Breast epithelium (tissue), 4 donors: ENCODE measurements around the gene SLC23A2. TPM values are rescaled to one million over a fixed set of nuclear protein-coding genes. Genes with fewer than 3 reads are reported as not detected.

Experiments
- DNase-seq, 2 donors: peaks; one replicate each; pipeline ENCODE4 v3.0.0-alpha.2; 2019; ENCODE audit warnings: low spot score in 2 of 2
- H3K27ac ChIP-seq, 2 donors: fragments of 200-600 bp; sonication (generic) in 1 of 2; one replicate each; pipeline ENCODE4 v1.5.1; 2016 to 2019; ENCODE audit warnings: mild to moderate bottlenecking in 1 of 2
- H3K27me3 ChIP-seq, 2 donors: fragments of 200-600 bp; sonication (generic) in 1 of 2; one replicate each; pipeline versions ENCODE4 v1.5.1 to v1.6.0; 2017 to 2019; ENCODE audit warnings: control low read depth in 1 of 2, mild to moderate bottlenecking in 1 of 2
- H3K36me3 ChIP-seq: fragments of 200-600 bp; one replicate; pipeline ENCODE4 v1.5.1; 2019
- H3K4me1 ChIP-seq, 2 donors: fragments of 200-600 bp; sonication (generic); one replicate each; pipeline ENCODE4 v1.5.1; 2016 to 2019; ENCODE audit warnings: control low read depth in 1 of 2
- H3K4me3 ChIP-seq, 3 donors: fragments of 200-600 bp; sonication (generic); 1 replicate in 2 of 3; 2 replicates in 1 of 3; pipeline ENCODE4 v1.5.1; 2016 to 2019; ENCODE audit warnings: mild to moderate bottlenecking in 3 of 3, moderate library complexity in 2 of 3
- H3K9me3 ChIP-seq, 2 donors: fragments of 200-600 bp; sonication (generic) in 1 of 2; one replicate each; pipeline ENCODE4 v1.5.1; 2016 to 2019; ENCODE audit warnings: control low read depth in 1 of 2
- CTCF ChIP-seq, 3 donors: fragments of 450-650 bp; IDR thresholded peaks; one replicate each; pipeline ENCODE4 v1.5.1; 2016 to 2017; ENCODE audit warnings: antibody characterized with exemption in 3 of 3, mild to moderate bottlenecking in 3 of 3, moderate library complexity in 3 of 3
- POLR2A ChIP-seq: fragments of 450-650 bp; IDR thresholded peaks from one replicate; pipeline ENCODE4 v1.6.1; 2016; ENCODE audit warnings: antibody characterized with exemption, mild to moderate bottlenecking, moderate library complexity
- POLR2AphosphoS5 ChIP-seq, 3 donors: sonication (generic); formaldehyde crosslinking; IDR thresholded peaks; one replicate each; pipeline ENCODE4 v1.6.1; 2017; ENCODE audit warnings: antibody characterized with exemption in 3 of 3
- intact Hi-C: fragments of 100-400 bp; cut with DNase I; formaldehyde crosslinking; loops from one replicate; pipeline ENCODE4 v1.15.1; 2023; ENCODE audit warnings: low total_unique reads
- total RNA-seq, 3 donors: library from RNA; depleted of rRNA; stranded (reverse); fragments of >200 nt; gene quantifications; one replicate each; pipeline ENCODE4 v1.1.0, GENCODE V29; 2016

SLC23A2 gene
- total RNA-seq, 3 donors from 2014 or later = 14.6 to 18.6 (median 15.4) TPM

DNA sequence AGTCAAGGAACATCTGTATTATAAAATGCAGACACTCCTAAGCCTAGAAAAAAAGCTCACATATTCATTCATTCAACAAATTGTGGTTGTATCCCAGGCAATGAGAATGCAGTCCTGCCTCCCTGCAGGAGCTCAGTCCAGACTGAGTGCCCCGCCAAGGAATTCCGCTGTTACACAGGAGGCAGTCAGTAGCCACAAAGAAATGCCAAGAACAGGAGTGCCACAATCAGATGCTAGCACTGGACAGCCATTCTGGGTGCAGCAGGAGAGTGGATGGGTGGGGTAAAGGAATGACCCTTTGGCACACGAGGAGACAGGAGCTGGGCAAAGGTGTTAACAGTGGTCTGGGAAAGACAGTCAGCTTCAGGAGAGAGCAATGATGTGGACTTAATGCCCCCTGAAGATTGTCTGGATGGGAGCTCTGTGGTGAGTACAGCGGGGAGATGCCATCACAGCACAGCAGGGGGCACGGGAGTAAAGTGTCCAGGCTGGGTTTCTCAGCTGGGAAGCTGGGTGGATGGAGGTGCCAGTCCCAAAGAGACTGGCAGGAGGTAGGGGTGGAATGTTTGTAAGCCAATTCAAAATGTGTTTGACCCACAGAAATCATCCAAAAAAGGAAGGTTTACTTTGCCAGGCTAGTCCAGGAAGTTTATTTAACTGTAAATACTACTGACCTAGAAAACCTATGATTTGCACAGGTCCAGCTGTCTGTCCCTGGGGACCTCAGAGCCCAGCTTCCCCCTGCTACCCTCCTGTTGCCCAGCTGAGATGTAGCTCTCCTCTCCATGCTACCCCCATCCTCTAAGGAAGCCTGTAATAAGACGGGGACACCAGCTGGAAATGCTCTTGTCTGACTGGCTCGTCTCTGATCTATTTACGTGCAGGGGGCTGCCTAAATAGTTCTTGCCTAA is 84.1 kb downstream of the SLC23A2 start:
- Histone ChIP-seq H3K27ac (no peak overlapping the region), H3K9me3 (no peaks in the 10 kb centered on the region), H3K36me3 (no peaks in the 10 kb centered on the region), H3K27me3 (no peaks in the 10 kb centered on the region), H3K4me3 (no peak overlapping the region), H3K4me1 (no peaks in the 10 kb centered on the region)
- no peak for DNase-seq
- no peak for TF ChIP-seq POLR2A
- no peak for TF ChIP-seq POLR2AphosphoS5 (IDR thresholded peaks at IDR 0.05)
- no peak for TF ChIP-seq CTCF (IDR thresholded peaks at IDR 0.05)
- intact Hi-C loops = no loop called here

GRCh38 chr20:4913147-4913546 is 88.2 kb downstream of the SLC23A2 start:
- DNase-seq = no peak
- H3K4me1 ChIP-seq = no peaks in the 10 kb centered on the region
- H3K36me3 ChIP-seq = no peaks in the 10 kb centered on the region
- no peak for TF ChIP-seq POLR2A
- TF ChIP-seq POLR2AphosphoS5 (IDR thresholded peaks at IDR 0.05) = no peak
- no peak for TF ChIP-seq CTCF (IDR thresholded peaks at IDR 0.05)
- intact Hi-C loops = no loop called here
- H3K27me3 ChIP-seq = no peaks in the 10 kb centered on the region
- H3K9me3 ChIP-seq = no peaks in the 10 kb centered on the region
- H3K4me3 ChIP-seq = no peak overlapping the region
- no peak overlapping the region for H3K27ac ChIP-seq

GRCh38 chr20:4912380-4913142 is 88.7 kb downstream of the SLC23A2 start:
- TF ChIP-seq POLR2AphosphoS5 (IDR thresholded peaks at IDR 0.05) (no peak), POLR2A (no peak), CTCF (IDR thresholded peaks at IDR 0.05) (no peak)

GRCh38 chr20:4910951-4911350 is 90.4 kb downstream of the SLC23A2 start:
- no peak overlapping the region for H3K4me3 ChIP-seq
- H3K27me3 ChIP-seq = no peaks in the 10 kb centered on the region
- no peaks in the 10 kb centered on the region for H3K4me1 ChIP-seq
- H3K9me3 ChIP-seq = no peaks in the 10 kb centered on the region
- intact Hi-C loops = no loop called here
- H3K27ac ChIP-seq = no peak overlapping the region
- DNase-seq = no peak
- no peaks in the 10 kb centered on the region for H3K36me3 ChIP-seq
- TF ChIP-seq POLR2A (no peak), POLR2AphosphoS5 (IDR thresholded peaks at IDR 0.05) (no peak), CTCF (IDR thresholded peaks at IDR 0.05) (no peak)

More at GRCh38 chr20:4912380-4913142, 88.7 kb downstream of the SLC23A2 start:
- H3K27ac ChIP-seq = no peak overlapping the region
- no peak overlapping the region for H3K4me3 ChIP-seq
- no peaks in the 10 kb centered on the region for H3K36me3 ChIP-seq
- no peaks in the 10 kb centered on the region for H3K27me3 ChIP-seq
- H3K4me1 ChIP-seq = no peaks in the 10 kb centered on the region
- H3K9me3 ChIP-seq = no peaks in the 10 kb centered on the region
- DNase-seq = no peak
- intact Hi-C loops = no loop called here

DNA sequence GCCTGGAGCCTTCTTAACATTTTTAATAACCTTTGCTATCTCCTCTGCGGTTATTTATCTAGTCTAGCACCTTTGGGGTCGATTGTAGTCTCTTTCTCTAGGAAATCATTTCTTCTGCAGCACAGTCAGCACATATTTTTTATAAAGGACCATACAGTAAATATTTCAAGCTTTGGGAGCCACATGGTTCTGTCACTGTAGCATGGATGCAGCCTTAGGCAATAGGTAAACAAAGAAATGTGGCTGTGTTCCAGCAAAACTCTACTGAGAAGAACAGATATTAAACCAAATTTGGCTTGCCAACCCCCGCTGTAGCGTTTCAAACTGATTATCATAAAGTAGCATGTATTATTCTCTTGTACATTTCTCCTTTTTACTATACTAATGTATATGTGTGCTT is 95.7 kb downstream of the SLC23A2 start:
- H3K4me1 ChIP-seq = no peaks in the 10 kb centered on the region
- intact Hi-C loops = no loop called here
- no peak overlapping the region for H3K4me3 ChIP-seq
- no peak overlapping the region for H3K27ac ChIP-seq
- H3K27me3 ChIP-seq = no peaks in the 10 kb centered on the region
- DNase-seq = no peak
- H3K9me3 ChIP-seq = no peaks in the 10 kb centered on the region
- H3K36me3 ChIP-seq = no peaks in the 10 kb centered on the region
- TF ChIP-seq POLR2AphosphoS5 (IDR thresholded peaks at IDR 0.05) (no peak), POLR2A (no peak), CTCF (IDR thresholded peaks at IDR 0.05) (no peak)
